ENCODE measurements around the gene PRELID1.

Gene PRELID1

DNA sequence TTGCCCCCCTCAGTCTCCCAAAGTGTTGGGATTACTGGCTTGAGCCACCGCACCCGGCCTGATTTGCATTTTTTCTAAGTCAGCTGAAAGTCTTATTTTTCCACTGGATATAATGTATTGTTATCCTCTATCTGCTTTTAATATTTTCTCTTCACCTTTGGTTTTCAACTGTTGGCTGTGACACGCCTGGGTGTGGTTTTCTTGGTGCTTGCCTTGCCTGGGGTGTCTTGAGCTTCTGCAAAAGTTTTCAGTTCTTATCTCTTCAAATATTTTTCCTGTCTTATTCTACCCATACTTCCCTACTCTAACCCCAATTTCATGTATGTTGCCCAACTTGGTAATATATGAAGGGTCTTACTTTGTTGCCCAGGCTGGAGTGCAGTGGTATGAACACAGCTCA is 12.4 kb downstream of the PRELID1 start:
- no peak for DNase-seq (ENCODE audit: low spot score)

GRCh38 chr5:177317959-177318377 is 14.4 kb downstream of the PRELID1 start:
- TF ChIP-seq, protein P1, sequence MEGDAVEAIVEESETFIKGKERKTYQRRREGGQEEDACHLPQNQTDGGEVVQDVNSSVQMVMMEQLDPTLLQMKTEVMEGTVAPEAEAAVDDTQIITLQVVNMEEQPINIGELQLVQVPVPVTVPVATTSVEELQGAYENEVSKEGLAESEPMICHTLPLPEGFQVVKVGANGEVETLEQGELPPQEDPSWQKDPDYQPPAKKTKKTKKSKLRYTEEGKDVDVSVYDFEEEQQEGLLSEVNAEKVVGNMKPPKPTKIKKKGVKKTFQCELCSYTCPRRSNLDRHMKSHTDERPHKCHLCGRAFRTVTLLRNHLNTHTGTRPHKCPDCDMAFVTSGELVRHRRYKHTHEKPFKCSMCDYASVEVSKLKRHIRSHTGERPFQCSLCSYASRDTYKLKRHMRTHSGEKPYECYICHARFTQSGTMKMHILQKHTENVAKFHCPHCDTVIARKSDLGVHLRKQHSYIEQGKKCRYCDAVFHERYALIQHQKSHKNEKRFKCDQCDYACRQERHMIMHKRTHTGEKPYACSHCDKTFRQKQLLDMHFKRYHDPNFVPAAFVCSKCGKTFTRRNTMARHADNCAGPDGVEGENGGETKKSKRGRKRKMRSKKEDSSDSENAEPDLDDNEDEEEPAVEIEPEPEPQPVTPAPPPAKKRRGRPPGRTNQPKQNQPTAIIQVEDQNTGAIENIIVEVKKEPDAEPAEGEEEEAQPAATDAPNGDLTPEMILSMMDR (conservative IDR thresholded peaks at IDR 0.05; ENCODE audit: low read depth), result peak; percentile 97
- ChIA-PET CTCF (interaction anchor here (0.5 to 3.3 kb wide), 16 partner anchors 10 to 185 kb away, joined by 3 to 35 read pairs (median 4); no protein-coding TSS in a partner anchor), POLR2A (ENCODE audit: low non-redundant PET) (no interaction called here)
- H3K27ac ChIP-seq, result no peak overlapping the region
- DNase-seq (ENCODE audit: low spot score), result peak; percentile 79

More for the DNA sequence above, 12.4 kb downstream of the PRELID1 start:
- CTCF ChIA-PET, result interaction anchor here (1.2 to 3.3 kb wide), 2 partner anchors 87 to 139 kb away, joined by 3 to 35 read pairs; no protein-coding TSS in a partner anchor
- TF ChIP-seq, protein P1 (conservative IDR thresholded peaks at IDR 0.05; ENCODE audit: low read depth), result no peak
- 0 out of 2 replicates have a peak overlapping the region, but pooled peaks have one; percentile 3 for H3K27ac ChIP-seq
- POLR2A ChIA-PET (ENCODE audit: low non-redundant PET), result no interaction called here

- TF ChIP-seq, protein P1 (conservative IDR thresholded peaks at IDR 0.05; ENCODE audit: low read depth), result no peak
- ChIA-PET CTCF (interaction anchor here (0.7 to 1.3 kb wide), 3 partner anchors 63 to 755 kb away, joined by 3 to 5 read pairs (median 3); no protein-coding TSS in a partner anchor), POLR2A (ENCODE audit: low non-redundant PET) (no interaction called here)
- H3K27ac ChIP-seq, result no peak overlapping the region
- DNase-seq (ENCODE audit: low spot score), result no peak
Observed at GRCh38 chr5:177319913-177320588, 16.5 kb downstream of the PRELID1 start.

GRCh38 chr5:177320879-177321278 is 17.3 kb downstream of the PRELID1 start:
- TF ChIP-seq, protein P1 (conservative IDR thresholded peaks at IDR 0.05; ENCODE audit: low read depth), result no peak
- ChIA-PET POLR2A (ENCODE audit: low non-redundant PET) (no interaction called here), CTCF (no interaction called here)
- no peak for DNase-seq (ENCODE audit: low spot score)
- H3K27ac ChIP-seq, result no peak overlapping the region

DNA sequence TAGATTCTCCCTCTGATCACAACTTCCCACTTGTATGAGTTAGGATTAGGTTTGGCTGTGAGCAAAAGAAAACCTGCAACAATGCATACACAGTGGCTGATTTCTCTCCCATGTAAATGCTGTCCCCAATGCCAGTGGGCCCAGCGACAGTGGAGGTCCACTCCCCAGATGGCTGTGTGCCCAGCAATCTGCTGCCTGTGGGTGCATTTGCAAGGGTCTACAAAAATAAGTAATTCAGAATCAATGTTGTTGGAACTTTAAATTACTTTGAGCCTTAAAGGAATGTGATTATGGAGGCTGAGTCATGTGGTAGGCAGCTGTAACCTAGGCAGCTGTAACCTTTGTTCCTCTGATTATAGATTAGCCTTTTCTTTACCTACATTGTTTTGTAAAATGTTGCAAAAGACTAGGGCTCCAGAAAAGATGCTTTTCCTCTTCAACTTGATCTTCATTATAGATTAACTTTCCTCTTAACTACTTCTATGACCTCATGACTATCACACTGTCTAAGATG is 22.3 kb downstream of the PRELID1 start:
- ChIA-PET POLR2A (ENCODE audit: low non-redundant PET) (no interaction called here), CTCF (interaction anchor here (0.6 kb wide), 1 partner anchor 10 kb away, joined by 3 read pairs; no protein-coding TSS in a partner anchor)
- peak overlapping the region; percentile 17; the same call in 1 of the 2 replicates for H3K27ac ChIP-seq
- DNase-seq (ENCODE audit: low spot score), result no peak
- TF ChIP-seq, protein P1 (conservative IDR thresholded peaks at IDR 0.05; ENCODE audit: low read depth), result no peak

DNA sequence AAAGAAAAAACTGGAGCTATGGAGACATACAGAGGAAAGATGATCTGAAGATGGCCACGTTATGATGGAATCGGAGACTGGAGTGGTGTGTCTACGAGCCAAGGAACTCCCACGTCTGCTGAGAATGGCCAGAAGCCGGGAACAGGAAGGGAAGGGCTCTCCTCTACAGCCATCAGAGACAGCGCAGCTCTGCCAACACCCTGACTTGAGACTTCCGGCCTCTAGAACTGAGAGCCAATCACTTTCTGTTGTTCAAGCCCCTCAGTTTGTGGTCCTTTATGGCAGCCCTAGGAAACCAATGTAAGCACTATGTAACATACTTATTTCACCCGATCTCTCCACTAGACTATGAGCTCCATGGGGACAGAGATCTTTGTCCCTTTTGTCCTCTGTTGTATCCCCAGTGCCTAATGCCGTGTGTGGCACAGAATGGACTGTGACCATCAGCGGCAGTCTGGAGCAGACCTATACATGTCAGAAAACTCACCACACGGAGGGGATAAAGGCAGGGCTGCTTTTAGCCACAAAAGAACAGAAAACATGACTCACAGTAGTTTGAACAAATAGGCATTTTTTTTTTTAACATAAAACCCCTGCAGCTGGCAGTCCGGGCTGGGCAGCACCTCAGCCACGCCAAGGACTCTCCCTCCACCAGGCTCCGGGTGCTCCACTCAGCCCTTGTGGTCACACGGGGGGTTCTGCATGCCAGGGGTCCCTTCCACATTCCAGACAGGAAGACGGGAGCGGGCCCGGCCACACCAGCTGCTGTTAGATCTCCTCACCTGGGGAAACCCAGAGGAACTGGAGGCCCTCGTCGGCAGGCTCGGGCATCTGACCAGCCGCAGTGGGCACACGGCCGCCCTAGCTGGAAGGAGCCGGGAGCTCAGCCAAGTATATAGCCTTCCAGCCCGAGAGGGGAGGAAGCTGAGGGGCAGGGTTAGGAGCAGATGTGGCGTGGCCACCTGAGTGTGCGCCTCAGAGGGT is 24.2 kb downstream of the PRELID1 start:
- H3K27ac ChIP-seq, result peak overlapping the region; percentile 44
- ChIA-PET CTCF (interaction anchor here (0.6 to 2.0 kb wide), 3 partner anchors 10 to 18 kb away, joined by 4 to 8 read pairs (median 4); no protein-coding TSS in a partner anchor), POLR2A (ENCODE audit: low non-redundant PET) (interaction anchor here (0.5 kb wide), 1 partner anchor 19 kb away, joined by 3 read pairs; no protein-coding TSS in a partner anchor)
- TF ChIP-seq, protein P1 (conservative IDR thresholded peaks at IDR 0.05; ENCODE audit: low read depth), result no peak
- peak; percentile 29 for DNase-seq (ENCODE audit: low spot score)
